HEK293T (cell line): ENCODE data around the gene SCN3B.

Experiments used
- BHLHE40 ChIP-seq: fragments of 450-650 bp; IDR thresholded peaks from 2 replicates; pipeline ENCODE4 v1.6.1; 2016; ENCODE audit warnings: mild to moderate bottlenecking, moderate library complexity, borderline replicate concordance
- ELF4 ChIP-seq: fragments of 450-650 bp; IDR thresholded peaks from 2 replicates; pipeline ENCODE4 v1.6.1; 2017; ENCODE audit warnings: antibody characterized with exemption
- FOXA1 ChIP-seq: fragments of 450-650 bp; IDR thresholded peaks from 2 replicates; pipeline ENCODE4 v1.6.1; 2016; ENCODE audit warnings: mild to moderate bottlenecking
- HDGF ChIP-seq: fragments of 450-650 bp; IDR thresholded peaks from 2 replicates; pipeline ENCODE4 v1.6.1; 2017; ENCODE audit warnings: antibody characterized with exemption, borderline replicate concordance
- L3MBTL2 ChIP-seq: fragments of 450-650 bp; conservative IDR thresholded peaks from 2 replicates; pipeline ENCODE4 v1.6.1; 2016; ENCODE audit warnings: mild to moderate bottlenecking
- LEF1 ChIP-seq: fragments of 450-650 bp; IDR thresholded peaks from 2 replicates; pipeline ENCODE4 v1.6.1; 2017; ENCODE audit warnings: mild to moderate bottlenecking, borderline replicate concordance
- SP1 ChIP-seq: fragments of 450-650 bp; IDR thresholded peaks from 2 replicates; pipeline ENCODE4 v1.6.1; 2017

DNA sequence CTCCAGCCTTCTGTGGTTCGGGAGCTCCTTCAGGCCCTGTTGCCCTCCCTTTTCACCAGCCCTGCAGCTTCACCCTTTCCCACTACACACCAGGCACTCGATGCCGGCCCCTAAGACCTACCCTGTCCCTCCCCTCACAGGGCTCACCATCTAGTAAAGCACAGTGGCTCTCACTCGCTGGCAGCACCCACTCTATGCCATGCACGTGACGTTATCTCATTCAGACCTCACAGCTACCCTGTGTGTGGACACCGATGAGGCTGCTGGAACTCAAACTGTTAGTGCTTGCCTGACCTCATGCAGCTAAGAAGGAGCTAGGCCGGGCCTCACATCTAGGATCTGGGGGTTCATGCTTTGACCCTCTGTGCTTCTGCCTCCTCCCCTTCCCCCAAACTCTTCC is 45.5 kb downstream of the SCN3B start:
- no peak for TF ChIP-seq HDGF
- TF ChIP-seq SP1 = no peak
- no peak for TF ChIP-seq BHLHE40
- TF ChIP-seq ELF4 = no peak
- TF ChIP-seq LEF1 = no peak
- TF ChIP-seq FOXA1 = no peak
- no peak for TF ChIP-seq L3MBTL2
